ENCODE results near the gene TIMM8B.

TIMM8B gene

DNA sequence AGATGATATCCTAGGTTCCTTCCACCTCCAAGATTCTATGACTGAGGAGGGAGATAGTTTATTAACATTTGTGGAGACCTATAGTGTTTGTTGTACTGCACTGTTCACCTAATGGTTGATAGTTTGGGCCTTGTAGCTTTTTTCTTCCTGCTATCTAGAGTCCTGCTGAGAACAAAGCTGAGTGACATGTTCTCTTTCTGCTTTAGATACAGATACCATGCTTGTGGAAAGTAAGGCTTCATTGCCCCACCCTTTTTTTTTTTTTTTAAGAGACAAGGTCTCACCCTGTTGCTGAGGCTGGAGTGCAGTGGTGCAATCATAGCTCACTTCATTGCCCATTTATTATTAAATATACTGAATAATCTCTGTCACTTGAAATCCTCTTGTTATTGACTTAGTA, 49.0 kb downstream of the TIMM8B start:
- no peak for ATAC-seq
- TF ChIP-seq GLIS3 (CRISPR knock-in tag; IDR thresholded peaks at IDR 0.05) (no peak), ZFP3 (CRISPR knock-in tag; IDR thresholded peaks at IDR 0.05) (no peak), OSR1 (CRISPR knock-in tag; IDR thresholded peaks at IDR 0.05) (no peak), SNAI2 (CRISPR knock-in tag; IDR thresholded peaks at IDR 0.05) (no peak), PPARA (CRISPR knock-in tag; IDR thresholded peaks at IDR 0.05; ENCODE audit: borderline replicate concordance) (no peak), ZNF8 (CRISPR knock-in tag; IDR thresholded peaks at IDR 0.05) (no peak), ARNTL (CRISPR knock-in tag; IDR thresholded peaks at IDR 0.05; ENCODE audit: borderline replicate concordance, low read depth) (no peak), TCF4 (CRISPR knock-in tag; IDR thresholded peaks at IDR 0.05; ENCODE audit: borderline replicate concordance) (no peak), CSDC2 (CRISPR knock-in tag; IDR thresholded peaks at IDR 0.05) (no peak), RARB (CRISPR knock-in tag; IDR thresholded peaks at IDR 0.05) (no peak), BACH2 (CRISPR knock-in tag; IDR thresholded peaks at IDR 0.05; ENCODE audit: borderline replicate concordance) (no peak), TOX (CRISPR knock-in tag; IDR thresholded peaks at IDR 0.05; ENCODE audit: borderline replicate concordance) (no peak), ZC3H10 (CRISPR knock-in tag; IDR thresholded peaks at IDR 0.05) (no peak), ZFP30 (CRISPR knock-in tag; IDR thresholded peaks at IDR 0.05) (no peak)
- TF ChIP-seq, protein P1, sequence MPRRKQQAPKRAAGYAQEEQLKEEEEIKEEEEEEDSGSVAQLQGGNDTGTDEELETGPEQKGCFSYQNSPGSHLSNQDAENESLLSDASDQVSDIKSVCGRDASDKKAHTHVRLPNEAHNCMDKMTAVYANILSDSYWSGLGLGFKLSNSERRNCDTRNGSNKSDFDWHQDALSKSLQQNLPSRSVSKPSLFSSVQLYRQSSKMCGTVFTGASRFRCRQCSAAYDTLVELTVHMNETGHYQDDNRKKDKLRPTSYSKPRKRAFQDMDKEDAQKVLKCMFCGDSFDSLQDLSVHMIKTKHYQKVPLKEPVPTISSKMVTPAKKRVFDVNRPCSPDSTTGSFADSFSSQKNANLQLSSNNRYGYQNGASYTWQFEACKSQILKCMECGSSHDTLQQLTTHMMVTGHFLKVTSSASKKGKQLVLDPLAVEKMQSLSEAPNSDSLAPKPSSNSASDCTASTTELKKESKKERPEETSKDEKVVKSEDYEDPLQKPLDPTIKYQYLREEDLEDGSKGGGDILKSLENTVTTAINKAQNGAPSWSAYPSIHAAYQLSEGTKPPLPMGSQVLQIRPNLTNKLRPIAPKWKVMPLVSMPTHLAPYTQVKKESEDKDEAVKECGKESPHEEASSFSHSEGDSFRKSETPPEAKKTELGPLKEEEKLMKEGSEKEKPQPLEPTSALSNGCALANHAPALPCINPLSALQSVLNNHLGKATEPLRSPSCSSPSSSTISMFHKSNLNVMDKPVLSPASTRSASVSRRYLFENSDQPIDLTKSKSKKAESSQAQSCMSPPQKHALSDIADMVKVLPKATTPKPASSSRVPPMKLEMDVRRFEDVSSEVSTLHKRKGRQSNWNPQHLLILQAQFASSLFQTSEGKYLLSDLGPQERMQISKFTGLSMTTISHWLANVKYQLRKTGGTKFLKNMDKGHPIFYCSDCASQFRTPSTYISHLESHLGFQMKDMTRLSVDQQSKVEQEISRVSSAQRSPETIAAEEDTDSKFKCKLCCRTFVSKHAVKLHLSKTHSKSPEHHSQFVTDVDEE (CRISPR knock-in tag; IDR thresholded peaks at IDR 0.05) = no peak
- TF ChIP-seq, protein P2, sequence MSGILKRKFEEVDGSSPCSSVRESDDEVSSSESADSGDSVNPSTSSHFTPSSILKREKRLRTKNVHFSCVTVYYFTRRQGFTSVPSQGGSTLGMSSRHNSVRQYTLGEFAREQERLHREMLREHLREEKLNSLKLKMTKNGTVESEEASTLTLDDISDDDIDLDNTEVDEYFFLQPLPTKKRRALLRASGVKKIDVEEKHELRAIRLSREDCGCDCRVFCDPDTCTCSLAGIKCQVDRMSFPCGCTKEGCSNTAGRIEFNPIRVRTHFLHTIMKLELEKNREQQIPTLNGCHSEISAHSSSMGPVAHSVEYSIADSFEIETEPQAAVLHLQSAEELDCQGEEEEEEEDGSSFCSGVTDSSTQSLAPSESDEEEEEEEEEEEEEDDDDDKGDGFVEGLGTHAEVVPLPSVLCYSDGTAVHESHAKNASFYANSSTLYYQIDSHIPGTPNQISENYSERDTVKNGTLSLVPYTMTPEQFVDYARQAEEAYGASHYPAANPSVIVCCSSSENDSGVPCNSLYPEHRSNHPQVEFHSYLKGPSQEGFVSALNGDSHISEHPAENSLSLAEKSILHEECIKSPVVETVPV (CRISPR knock-in tag; IDR thresholded peaks at IDR 0.05) = no peak

All from SK-N-SH treated with all-trans-retinoic acid at 6 μM for 48 hours (cell line).